HG03565 (cell line): Measurements from ENCODE around the gene MYADM.

Experiments
- ATAC-seq: cut with Tn5 transposase; IDR thresholded peaks from one replicate; pipeline ENCODE4 v1.9.1; 2021; ENCODE audit warnings: mild to moderate bottlenecking, moderate library complexity; ENCODE audit not compliant: unreplicated experiment

The MYADM gene

GRCh38 chr19:53883231-53883661, 15.6 kb downstream of the MYADM start:
- ATAC-seq = no peak

DNA sequence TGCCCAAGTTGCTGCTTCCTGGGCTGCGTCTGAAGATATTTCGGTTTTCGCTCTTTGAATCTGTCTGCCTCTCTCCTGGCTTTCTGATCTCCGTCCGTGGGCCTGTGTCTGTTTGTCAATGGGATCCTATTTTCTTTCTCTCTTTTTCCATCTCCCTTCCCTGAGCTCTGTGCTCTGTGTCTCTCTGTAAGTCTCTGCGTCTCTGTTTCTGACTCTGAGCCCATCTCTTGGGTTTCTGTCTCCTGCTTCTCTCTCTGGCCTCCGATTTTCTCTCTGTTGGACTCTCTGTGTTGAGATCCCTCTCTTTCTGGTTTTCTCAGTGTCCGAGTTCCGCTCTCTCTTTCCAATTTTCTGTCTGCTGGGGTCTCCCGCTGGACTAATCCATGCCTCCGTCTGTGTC, 16.1 kb downstream of the MYADM start:
- ATAC-seq = no peak

DNA sequence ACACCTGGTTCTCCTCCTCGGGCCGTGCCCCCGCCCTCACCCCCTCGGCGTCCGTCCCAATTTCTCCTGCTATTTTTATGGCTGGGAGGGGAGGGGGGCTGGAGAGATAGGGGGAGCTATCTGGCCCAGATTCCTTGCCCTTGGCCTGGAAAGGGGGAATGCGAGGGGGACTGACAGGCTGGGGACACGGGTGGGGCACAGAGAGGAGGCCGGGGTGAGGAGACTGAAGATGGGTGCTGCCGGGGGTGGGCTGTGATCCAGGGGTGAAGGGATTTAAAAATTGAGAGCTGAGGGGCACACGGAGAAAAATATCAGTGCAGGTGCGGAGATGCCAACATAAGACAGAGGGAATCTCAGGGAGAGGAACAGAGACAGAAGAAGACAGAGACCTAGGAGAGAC, 16.6 kb downstream of the MYADM start:
- ATAC-seq = no peak

- ATAC-seq = no peak
Observed at GRCh38 chr19:53885036-53885435, 17.4 kb downstream of the MYADM start.

GRCh38 chr19:53892301-53892980, 24.8 kb downstream of the MYADM start:
- ATAC-seq = no peak

GRCh38 chr19:53892981-53893325, 25.3 kb downstream of the MYADM start:
- ATAC-seq = no peak

- ATAC-seq = no peak
Observed at GRCh38 chr19:53894707-53895106, 27.0 kb downstream of the MYADM start.

DNA sequence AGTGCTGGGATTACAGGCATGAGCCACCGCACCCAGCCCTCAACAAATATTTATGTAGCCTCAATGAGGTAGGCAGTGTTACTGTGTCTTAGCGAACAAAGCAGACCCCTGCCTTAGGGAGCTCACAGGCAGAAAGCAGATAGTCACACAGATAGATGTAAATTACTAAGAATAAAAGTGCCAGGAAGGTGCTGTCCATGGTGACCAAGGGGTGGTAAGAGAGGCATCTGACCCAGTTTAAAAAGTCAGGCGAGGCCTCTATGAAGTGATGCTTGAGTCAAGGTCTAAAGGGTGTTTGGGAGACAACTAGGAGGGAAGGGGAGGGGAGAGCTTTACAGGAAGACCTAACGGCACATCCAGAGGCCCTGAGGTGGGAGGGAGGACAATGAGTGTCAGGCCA, 29.0 kb downstream of the MYADM start:
- ATAC-seq = no peak

DNA sequence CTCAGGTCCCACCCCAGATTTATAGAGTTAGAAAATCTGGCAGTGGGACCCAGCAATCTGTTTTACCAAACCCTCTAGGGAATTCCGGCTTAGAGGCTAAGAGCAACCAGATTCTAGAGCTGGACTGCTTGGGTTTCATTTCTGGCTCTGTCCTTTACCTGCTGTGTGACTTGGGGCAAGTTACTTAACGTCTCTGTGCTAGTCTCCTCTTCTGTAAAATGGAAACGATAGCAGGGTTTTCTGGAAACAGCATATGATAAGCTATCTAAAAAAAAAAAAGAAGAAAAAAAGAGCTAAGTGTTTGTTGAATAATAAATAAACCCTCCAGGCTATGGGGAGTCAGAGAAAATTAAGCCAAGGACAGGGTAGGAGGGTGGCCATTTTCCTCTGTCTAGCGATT, 29.8 kb downstream of the MYADM start:
- no peak for ATAC-seq

DNA sequence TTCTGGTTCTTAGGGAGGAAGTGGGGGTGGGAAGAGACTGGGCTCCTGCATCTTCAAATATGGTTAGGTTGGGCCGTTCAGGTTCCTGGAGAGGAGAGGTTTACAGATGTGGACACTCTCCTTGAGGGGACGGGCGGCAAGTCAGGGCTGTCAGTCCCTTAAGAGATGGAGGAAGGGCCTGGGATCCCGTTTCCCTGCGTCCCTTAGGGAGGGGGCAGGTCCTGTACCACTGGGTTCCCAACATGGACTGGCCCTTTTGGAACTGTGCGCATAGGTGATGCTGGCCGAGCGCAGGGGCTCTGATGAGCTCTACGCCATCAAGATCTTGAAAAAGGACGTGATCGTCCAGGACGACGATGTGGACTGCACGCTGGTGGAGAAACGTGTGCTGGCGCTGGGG, 30.5 kb downstream of the MYADM start:
- ATAC-seq = no peak

- no peak for ATAC-seq
Observed at GRCh38 chr19:53898636-53899341, 31.1 kb downstream of the MYADM start.

DNA sequence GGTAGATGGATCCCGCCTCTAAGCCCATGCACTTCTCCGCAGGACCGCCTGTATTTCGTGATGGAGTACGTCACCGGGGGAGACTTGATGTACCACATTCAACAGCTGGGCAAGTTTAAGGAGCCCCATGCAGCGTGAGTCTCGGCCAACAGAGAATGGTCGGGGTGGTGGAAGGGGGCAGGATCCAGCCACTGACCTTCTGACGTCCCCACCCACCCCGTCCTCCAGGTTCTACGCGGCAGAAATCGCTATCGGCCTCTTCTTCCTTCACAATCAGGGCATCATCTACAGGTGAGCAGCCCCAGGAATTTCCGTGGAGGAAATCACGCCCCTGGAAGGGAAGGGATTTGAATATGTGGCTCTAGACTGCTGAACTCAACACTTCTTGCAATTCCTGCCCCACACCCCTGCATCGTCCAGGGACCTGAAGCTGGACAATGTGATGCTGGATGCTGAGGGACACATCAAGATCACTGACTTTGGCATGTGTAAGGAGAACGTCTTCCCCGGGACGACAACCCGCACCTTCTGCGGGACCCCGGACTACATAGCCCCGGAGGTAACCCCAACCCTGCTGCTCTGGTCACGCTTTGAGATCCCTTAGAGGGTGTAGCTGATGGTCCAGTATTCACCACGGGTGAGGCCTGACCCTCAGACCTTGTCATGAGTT, 32.6 kb downstream of the MYADM start:
- no peak for ATAC-seq

- ATAC-seq = no peak
Observed at GRCh38 chr19:53903055-53903680, 35.5 kb downstream of the MYADM start.

DNA sequence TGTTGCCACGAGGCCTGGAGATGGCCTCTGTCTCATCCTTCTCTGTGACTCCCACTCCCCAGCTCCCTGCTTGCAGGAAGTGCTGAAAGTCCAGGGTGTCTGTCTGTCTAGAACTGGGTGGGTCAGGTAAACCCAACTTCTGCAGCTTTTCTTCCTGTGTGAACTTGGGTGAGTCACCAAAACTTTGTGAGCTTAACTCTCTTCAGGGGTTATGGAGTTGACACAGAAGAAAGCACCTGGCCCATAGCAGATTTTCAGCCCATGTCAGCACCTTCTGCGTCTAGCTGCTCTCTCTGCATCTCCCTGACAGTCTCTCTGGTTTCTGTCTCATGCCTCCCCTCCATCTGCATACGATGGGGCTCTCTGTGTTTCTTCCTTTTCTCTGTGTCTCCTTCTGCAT, 37.2 kb downstream of the MYADM start:
- no peak for ATAC-seq

GRCh38 chr19:53905787-53906186, 38.1 kb downstream of the MYADM start:
- ATAC-seq = no peak

- no peak for ATAC-seq
Observed at GRCh38 chr19:53906211-53907192, 38.8 kb downstream of the MYADM start.

- ATAC-seq = no peak
Observed at GRCh38 chr19:53907193-53907581, 39.5 kb downstream of the MYADM start.

DNA sequence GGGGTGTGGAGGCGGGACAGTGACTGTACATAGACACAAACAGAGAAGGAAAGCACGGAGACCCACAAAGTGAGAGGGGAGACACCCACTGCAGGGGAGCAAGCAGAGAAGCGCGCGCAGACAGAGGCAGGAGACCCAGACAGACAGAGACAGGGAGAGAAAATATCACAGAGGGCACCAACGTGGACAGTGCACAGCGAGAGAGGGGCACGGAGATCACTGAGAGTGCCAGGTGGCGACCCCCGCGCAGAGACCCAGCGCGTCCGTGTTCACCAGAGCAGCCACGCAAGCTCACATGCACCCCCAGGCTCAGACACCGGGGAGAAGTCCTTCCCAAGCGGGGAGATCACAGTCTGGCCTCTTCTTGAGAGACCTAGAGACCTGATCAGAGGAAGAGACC, 40.0 kb downstream of the MYADM start:
- no peak for ATAC-seq

DNA sequence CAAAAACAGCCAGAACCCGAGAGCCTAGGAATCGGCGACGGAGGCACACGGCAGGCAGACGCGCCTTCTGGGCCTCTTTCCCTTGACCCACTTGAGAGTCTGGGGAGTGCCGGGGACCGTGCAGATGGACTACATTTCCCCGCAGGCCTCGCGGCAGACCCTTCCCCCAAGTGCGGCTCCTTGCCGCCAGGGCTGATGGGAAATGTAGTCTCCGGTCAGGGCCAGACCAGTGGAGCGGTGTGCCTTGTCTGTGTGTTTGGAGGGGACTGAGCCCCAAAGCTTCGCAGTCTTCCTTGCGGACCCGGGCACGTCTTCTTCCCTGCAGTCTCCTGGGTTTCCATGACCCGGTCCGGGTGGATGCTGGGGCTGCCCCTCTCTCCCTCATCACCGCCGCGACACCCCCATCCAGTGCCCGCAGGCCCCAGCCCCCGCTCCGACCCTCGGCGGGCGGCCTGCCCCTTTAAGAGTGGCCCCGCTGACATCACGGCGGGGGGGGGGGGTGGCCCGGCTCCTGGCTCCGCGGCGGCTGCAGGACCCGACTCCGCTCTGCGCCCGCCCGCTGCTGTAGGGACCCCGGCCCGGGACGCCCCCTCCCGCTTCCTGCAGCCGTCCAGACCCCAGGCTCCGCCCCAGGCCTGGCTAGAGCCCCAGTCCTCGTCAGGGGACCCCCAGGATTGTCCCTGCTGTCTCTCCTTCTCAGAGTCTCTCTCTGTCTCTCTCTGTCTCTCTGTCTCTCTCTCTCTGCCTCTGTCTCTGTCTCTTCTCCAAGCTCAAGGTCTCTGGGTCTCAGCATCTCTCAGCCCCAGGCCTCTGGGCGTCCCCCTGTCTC, 40.6 kb downstream of the MYADM start:
- ATAC-seq = no peak

DNA sequence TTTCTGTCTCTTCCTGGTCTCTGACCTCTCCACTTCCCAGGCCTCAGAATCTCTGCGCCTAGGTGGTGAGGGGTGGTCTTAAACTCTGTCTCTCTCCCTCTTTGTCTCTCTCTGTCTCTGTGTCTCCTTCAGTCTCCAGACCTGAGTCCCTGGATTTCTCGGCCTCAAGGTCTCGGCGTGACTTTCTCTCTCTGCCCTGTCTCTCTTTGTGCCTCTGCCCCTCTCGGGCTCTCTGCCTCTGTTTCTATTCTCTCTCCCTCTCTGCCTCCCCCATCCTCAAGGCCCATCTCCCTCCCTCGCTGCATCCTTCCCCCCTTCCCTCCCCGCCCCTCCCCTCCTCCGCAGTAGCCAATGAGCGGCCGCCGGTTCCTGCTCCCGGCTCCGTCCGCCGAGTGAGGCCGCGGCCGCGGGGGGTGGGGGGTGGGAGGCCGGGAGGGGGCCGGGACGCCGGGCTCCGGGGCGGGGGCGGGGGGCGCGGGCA, 41.3 kb downstream of the MYADM start, which contains the start of gene CACNG7:
Gene CACNG7 (plus strand): TSS at position 344 of the 481 bp plus-strand sequence. CDS start 3,554 bp downstream, outside the sequence.
- ATAC-seq = no peak
